Keratinocyte (primary cell): ENCODE results near the gene CD96.

Source experiments
- CTCF ChIP-seq, 3 experiments: IDR thresholded peaks in 1 of 3; conservative IDR thresholded peaks in 1 of 3; optimal IDR thresholded peaks in 1 of 3; 2 replicates in 2 of 3; 3 replicates in 1 of 3; pipeline versions ENCODE3 to v1.5.1; 2011; ENCODE audit warnings: low read length in 3 of 3, mild to moderate bottlenecking in 3 of 3, moderate library complexity in 2 of 3, control low read depth in 1 of 3, inconsistent platforms in 1 of 3; ENCODE audit not compliant: insufficient read depth in 2 of 3; ENCODE audit errors: extremely low read depth in 1 of 3
- EZH2 ChIP-seq: IDR thresholded peaks from one replicate; pipeline ENCODE4 v1.6.1; 2012; ENCODE audit warnings: inconsistent platforms, mild to moderate bottlenecking, low read length, moderate library complexity

- TF ChIP-seq CTCF (optimal IDR thresholded peaks at IDR 0.05 in 1 of 3, IDR thresholded peaks at IDR 0.05 in 1 of 3, conservative IDR thresholded peaks at IDR 0.05 in 1 of 3; ENCODE audit: extremely low read depth in 1 of 3, insufficient read depth in 2 of 3, low read length in 3 of 3) = no peak
- no peak for TF ChIP-seq EZH2
Measured at GRCh38 chr3:111615880-111616279, 73.9 kb downstream of the CD96 start.
